Stimulated activated naive CD8-positive, alpha-beta T cell treated with anti-CD3 and anti-CD28 coated beads, Interleukin-15, Interleukin-2, amounts not matched to agents 100 U/mL and 50 U/mL, for 24 hours (primary cell): ENCODE data around the gene RGS11.
"Not testable (repeated sequence)": the region's sequence is repeated elsewhere in the genome, so short reads cannot be mapped to it uniquely, and the experiment has no call there.

ENCODE experiments used
- ATAC-seq: fragments of 150-1000 bp; cut with Tn5 transposase; one replicate; pipeline ENCODE4 v1.10.0; 2021
- DNase-seq: peaks from one replicate; pipeline ENCODE4 v3.0.0; 2021

Gene RGS11

DNA sequence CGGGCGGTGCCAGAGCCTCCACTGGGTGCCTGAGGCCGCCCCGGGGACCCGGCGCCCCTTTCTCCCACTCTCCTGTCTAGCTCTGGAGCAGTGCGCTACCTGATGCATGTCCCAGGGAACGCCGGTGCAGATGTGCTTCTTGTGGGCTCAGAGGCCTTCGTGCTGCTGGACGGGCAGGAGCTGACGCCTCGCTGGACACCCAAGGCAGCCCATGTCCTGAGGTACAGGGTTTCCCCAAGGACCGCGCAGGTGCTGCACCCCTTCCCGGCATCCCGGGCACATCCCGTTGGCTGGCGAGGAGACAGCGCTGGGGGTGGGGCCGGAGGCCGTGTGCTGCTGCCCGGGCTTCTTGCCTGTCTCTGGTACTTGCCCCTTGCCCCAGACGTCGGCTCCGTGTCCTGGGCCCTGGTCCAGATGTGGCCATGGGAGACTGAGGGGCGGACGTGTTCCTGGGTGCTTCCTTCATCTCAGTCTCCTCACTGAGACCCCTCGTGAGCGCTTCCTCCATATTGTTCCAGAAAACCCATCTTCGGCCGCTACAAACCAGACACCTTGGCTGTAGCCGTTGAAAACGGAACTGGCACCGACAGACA, 12.5 kb downstream of the RGS11 start:
- ATAC-seq = no peak
- no peak for DNase-seq

- DNase-seq = no peak
- ATAC-seq = no peak
These were observed 13.5 kb downstream of the RGS11 start for GRCh38 chr16:262121-262745.

- ATAC-seq (no peak), DNase-seq (no peak)
These were observed 14.6 kb downstream of the RGS11 start for GRCh38 chr16:261031-261691.

- ATAC-seq = no peak
These were observed 15.4 kb downstream of the RGS11 start for GRCh38 chr16:260326-260725.

GRCh38 chr16:259814-260253, 15.9 kb downstream of the RGS11 start:
- ATAC-seq = no peak
- DNase-seq = no peak

More at GRCh38 chr16:260326-260725, 15.4 kb downstream of the RGS11 start:
- no peak for DNase-seq

GRCh38 chr16:259226-259625, 16.5 kb downstream of the RGS11 start:
- ATAC-seq = no peak
- no peak for DNase-seq

- not testable (repeated sequence) for ATAC-seq, DNase-seq
These were observed 17.7 kb downstream of the RGS11 start for GRCh38 chr16:258091-258490.

DNA sequence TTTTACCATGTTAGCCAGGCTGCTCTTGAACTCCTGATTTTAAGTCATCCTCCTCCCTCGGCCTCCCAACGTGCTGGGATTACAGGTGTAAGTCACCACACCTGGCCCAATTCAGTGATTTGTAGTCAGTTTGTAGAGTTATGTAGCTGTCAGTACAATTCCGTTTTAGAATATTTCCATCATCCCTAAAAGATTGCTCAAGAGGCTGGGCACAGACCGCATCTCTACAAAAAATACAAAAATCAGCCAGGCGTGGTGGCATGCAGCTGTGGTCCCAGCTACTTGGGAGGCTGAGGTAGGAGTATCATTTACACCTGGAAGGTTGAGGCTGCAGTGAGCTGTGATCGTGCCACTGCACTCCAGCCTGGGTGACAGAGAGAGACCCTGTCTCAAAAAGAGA, 20.6 kb downstream of the RGS11 start:
- no peak for ATAC-seq
- no peak for DNase-seq

DNA sequence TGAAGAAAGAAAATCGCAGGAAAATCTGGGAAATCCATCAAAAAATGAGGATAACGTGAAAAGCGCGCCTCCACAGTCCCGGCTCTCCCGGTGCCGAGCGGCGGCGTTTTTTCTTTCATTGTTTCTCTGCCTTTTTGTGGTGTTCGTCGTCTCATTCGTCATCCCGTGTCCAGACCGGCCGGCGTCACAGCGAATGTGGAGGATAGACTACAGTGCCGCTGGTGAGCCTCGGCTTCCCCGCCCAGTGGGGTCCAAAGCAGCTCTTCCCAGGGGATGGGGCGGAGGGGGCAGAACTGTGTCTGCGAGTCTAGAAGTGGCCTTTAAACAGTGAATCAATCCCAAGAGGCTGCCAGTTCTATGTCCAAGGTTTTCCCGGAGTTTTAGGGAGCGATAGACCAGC, 21.3 kb downstream of the RGS11 start:
- no peak for DNase-seq
- ATAC-seq = no peak

DNA sequence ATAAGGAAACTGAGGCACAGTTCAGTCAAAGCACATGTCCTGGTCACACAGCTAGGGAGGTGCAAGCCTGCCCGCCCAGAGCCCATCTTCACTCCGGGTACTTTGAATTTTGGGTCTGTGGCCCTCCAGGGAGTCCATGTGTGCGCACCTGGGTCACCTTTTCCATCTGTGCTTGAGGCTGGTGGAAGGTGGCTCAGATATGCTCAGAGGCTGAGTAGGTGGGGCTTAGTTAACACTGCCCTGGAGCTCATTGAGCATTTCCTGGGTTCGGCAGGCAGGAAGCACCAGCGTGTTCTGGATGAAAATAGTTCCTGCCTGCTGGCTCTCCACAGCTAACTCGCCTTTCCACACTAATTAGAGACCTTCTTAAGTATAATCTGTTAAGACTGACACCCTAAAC, 21.9 kb downstream of the RGS11 start:
- no peak for DNase-seq
- ATAC-seq = peak; percentile 62

DNA sequence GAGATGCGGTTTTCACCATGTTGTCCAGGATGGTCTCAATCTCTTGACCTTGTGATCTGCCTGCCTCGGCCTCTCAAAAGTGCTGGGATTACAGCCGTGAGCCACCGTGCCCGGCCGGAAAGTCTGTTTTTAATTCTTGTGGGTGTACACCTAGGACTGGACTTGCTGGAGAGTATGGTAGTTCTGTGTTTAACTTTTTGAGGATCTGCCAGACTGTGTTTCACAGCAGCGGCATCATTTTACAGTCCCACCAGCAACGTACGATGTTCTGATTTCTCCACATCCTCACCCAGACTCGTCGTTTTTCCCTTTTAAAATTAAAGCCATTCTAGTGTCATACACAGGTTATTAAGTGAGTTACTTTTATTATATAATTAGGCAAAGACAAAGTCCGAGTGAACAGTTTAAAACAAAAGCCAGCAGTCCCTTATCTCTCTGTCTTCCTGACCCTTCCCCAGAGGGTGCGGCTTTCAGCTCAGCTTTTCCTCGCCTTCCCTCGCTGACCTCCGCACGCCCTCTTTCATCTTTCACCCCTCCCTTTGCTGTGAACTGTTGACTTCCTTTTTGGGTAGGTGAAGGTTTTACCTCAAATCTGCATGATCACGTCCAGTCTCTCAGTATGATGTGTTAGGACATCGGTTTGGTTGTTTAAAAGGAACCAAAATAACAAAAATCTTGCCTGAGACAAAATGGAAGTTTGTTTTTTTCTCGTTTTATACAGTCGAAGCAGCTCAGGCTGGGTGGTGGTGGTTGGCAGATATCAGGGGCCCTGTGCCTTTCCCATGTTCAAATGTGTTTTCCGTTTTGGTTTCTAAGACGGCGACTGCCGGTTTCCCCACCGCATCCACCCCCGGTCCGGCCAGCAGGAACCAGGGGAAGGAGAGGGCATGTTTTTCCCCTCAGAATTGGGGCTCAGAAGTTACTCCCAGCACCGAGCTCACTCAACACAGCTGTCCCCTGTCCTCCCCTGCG, 23.1 kb downstream of the RGS11 start:
- ATAC-seq (peak; percentile 75), DNase-seq (peak; percentile 52)

DNA sequence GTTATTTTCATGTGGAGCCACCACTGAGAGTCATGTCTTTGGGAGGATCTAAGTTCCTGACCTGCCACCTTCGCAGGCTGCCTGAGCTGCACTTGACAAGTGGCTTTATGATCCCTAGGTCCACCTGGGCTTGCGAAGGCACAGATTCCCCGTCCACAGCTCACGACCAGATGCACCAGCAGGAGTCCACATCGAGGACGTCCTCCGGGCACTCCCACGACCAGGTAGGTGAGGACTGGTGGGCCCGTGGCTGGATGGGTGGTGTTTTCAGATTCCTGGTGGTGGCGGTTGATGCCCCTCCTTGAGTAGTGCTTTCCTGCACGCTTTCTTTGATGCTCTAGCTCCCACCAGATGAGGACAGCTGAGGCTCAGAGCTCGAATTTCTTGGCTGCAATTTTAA, 26.3 kb downstream of the RGS11 start:
- DNase-seq (no peak), ATAC-seq (no peak)

DNA sequence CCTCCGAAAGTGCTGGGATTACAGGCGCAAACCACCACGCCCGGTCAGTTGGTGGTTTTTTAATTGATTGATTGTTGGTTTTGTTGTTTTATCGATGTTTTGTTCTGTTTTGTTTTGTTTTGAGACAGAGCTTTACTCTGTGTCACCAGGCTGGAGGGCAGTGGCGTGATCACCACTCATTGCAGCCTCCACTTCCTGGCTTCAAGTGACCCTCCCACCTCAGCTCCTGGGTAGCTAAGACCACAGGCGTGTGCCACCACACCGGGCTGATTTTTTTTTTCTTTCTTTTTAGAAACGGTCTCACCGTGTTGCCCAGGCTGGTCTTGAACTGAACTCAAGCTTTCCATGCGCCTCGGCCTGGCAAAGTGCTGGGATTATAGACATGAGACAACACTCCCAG, 28.7 kb downstream of the RGS11 start:
- ATAC-seq = no peak
- no peak for DNase-seq

DNA sequence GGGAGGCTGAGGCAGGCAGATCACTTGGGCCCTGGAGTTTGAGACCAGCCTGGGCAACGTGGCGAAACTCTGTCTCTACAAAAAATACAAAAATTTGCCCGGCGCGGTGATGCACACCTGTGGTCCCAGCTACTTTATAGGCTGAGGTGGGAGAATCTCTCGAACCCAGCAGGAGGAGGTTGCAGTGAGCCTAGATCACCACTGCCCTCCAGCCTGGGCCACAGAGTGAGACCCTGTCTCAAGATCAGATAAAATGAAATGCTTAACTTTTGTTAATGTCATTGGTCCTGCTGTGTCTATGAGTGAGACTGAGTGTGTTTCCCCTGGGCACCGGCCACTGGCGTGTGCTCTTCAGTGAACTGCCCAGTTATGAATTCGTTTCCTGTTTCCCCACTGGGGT, 30.6 kb downstream of the RGS11 start:
- no peak for DNase-seq
- ATAC-seq = no peak

DNA sequence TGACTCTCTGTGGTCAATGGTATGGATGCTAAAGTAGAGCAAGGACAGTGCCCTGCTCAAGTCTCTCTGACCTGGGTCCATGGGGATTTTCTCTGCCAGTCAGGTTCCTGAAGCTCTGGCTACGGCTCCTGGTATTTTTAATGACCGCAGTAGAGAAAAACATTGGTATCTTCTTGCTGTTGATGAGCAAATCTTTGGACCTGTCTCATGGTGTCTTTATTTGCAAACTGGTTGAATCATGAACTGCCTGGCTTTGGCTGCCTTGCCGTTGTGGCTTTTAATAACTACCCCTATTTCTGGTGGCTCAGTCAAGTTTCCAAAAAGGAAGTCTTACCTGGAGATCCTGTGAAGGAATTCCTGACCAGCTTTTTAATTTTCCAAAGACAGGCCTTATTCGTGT, 32.4 kb downstream of the RGS11 start:
- no peak for DNase-seq
- ATAC-seq = no peak

DNA sequence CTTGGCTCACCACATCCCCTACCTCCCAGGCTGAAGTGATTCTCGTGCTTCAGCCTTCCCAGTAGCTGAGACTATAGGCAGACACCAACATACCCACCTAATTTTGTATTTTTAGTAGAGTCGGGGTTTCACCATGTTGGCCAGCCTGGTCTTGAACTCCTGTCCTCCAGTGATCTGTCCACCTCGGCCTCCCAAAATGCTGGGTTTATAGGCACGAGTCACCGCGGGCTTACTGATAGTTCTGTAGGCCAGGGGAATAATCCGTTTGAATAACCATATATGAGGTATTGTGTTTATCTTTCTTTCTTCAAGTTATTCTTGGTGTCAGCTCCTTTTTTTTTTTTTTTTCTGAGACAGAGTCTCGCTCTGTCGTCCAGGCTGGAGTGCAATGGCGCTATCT, 33.5 kb downstream of the RGS11 start:
- no peak for DNase-seq
- ATAC-seq = no peak

DNA sequence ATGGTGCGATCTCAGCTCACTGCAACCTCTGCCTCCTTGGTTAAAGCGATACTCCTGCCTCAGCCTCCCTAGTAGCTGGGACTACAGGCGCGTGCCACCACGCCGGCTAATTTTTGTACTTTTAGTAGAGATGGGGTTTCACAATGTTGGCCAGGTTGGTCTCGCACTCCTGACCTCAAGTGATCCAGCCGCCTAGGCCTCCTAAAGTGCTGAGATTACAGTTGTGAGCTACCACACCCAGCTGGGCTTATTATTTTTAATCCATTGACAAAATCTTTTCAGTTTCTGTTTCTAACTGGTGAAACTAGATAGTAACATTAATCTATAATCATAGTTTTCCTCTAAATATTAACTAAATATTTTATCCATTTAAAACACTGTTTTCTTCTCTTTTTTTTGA, 35.2 kb downstream of the RGS11 start:
- no peak for DNase-seq
- no peak for ATAC-seq

DNA sequence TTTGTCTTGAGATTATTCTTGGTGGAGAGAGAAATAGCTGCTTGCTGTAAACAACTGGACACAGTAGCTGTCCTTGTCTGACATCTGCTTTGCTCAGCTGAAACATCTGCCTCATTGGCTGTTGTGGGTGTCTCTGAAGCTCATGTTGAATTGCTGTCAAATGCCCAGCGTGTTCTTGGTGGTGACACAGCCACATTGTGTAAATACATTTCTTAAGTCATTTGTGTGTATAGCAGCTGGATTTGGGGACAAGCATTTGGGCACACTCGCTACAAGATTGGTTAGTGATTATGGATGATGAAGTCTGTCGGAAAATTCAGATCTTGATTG, 35.8 kb downstream of the RGS11 start:
- DNase-seq = no peak

GRCh38 chr16:234468-235305, 41.1 kb downstream of the RGS11 start, which contains the start of gene FAM234A:
Gene FAM234A (plus strand): TSS chr16:234821. CDS start chr16:254414, 19,593 bp downstream.
- peak; percentile 98 for DNase-seq
- ATAC-seq = peak; percentile 88

More for the DNA sequence above, 35.8 kb downstream of the RGS11 start:
- ATAC-seq = no peak

- DNase-seq = no peak
- ATAC-seq = no peak
These were observed 44.8 kb downstream of the RGS11 start for GRCh38 chr16:230949-231348.

DNA sequence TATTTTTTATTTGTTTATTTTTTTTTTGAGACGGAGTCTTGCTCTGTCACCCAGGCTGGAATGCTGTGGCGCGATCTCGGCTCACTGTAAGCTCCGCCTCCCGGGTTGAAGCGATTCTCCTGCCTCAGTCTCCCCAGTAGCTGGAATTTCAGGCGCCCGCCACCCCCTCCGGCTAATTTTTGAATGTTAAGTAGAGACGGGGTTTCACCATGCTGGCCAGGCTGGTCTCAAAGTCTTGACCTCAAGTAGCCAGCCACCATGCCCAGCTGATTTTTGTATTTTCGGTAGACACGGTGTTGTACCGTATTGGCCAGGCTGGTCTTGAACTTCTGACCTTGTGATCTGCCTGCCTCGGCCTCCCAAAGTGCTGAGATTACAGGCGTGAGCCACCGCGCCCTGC, 45.4 kb downstream of the RGS11 start:
- not testable (repeated sequence) for ATAC-seq

More for the DNA sequence above, 45.4 kb downstream of the RGS11 start:
- not testable (repeated sequence) for DNase-seq
